ENCODE measurements around the gene TDRD12.

DNA sequence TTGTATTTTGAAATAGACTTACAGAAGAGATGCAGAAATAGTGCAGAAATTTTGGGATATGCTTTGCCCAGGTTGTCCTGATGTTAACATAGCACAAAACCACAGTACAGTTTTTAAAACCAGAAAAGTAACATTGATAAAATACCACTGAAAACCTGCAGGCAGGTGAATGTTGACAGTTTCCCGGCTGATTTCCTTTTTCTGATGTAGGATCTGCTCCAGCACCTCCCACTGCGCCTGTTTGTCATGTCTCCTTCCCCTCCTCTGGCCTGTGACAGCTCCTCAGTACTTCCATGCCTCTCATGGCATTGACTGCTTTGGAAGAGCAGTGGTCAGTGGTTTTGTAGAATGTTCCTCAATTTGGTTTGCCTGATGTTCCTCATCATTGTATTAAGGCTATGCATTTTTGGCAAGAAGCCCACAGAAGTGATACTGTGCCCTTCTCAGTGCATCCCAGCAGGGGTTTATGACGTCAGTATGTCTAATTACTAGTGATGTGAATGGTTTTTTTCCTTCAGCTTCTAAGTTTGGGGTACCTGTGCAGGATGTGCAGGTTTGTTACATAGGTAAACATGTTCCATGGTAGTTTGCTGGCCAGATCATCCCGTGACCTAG is 31.0 kb downstream of the TDRD12 start:
- TF ChIP-seq, protein P1, sequence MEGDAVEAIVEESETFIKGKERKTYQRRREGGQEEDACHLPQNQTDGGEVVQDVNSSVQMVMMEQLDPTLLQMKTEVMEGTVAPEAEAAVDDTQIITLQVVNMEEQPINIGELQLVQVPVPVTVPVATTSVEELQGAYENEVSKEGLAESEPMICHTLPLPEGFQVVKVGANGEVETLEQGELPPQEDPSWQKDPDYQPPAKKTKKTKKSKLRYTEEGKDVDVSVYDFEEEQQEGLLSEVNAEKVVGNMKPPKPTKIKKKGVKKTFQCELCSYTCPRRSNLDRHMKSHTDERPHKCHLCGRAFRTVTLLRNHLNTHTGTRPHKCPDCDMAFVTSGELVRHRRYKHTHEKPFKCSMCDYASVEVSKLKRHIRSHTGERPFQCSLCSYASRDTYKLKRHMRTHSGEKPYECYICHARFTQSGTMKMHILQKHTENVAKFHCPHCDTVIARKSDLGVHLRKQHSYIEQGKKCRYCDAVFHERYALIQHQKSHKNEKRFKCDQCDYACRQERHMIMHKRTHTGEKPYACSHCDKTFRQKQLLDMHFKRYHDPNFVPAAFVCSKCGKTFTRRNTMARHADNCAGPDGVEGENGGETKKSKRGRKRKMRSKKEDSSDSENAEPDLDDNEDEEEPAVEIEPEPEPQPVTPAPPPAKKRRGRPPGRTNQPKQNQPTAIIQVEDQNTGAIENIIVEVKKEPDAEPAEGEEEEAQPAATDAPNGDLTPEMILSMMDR (conservative IDR thresholded peaks at IDR 0.05; ENCODE audit: low read depth in 2 of 2), result no peak
- TF ChIP-seq JUNB (IDR thresholded peaks at IDR 0.05; ENCODE audit: unreplicated experiment) (no peak), EZH2 (IDR thresholded peaks at IDR 0.05; ENCODE audit: low read depth, unreplicated experiment) (no peak), STAT1 (IDR thresholded peaks at IDR 0.05; ENCODE audit: unreplicated experiment) (no peak), POLR2AphosphoS5 (IDR thresholded peaks at IDR 0.05; ENCODE audit: low read depth) (no peak), CREB1 (CRISPR knock-in tag; IDR thresholded peaks at IDR 0.05; ENCODE audit: low read depth) (no peak), EZH2phosphoT487 (IDR thresholded peaks at IDR 0.05; ENCODE audit: unreplicated experiment) (no peak), NANOG (IDR thresholded peaks at IDR 0.05; ENCODE audit: borderline replicate concordance) (no peak), ZNF331 (CRISPR knock-in tag; IDR thresholded peaks at IDR 0.05; ENCODE audit: low read depth) (no peak)
- TF ChIP-seq, protein P2, sequence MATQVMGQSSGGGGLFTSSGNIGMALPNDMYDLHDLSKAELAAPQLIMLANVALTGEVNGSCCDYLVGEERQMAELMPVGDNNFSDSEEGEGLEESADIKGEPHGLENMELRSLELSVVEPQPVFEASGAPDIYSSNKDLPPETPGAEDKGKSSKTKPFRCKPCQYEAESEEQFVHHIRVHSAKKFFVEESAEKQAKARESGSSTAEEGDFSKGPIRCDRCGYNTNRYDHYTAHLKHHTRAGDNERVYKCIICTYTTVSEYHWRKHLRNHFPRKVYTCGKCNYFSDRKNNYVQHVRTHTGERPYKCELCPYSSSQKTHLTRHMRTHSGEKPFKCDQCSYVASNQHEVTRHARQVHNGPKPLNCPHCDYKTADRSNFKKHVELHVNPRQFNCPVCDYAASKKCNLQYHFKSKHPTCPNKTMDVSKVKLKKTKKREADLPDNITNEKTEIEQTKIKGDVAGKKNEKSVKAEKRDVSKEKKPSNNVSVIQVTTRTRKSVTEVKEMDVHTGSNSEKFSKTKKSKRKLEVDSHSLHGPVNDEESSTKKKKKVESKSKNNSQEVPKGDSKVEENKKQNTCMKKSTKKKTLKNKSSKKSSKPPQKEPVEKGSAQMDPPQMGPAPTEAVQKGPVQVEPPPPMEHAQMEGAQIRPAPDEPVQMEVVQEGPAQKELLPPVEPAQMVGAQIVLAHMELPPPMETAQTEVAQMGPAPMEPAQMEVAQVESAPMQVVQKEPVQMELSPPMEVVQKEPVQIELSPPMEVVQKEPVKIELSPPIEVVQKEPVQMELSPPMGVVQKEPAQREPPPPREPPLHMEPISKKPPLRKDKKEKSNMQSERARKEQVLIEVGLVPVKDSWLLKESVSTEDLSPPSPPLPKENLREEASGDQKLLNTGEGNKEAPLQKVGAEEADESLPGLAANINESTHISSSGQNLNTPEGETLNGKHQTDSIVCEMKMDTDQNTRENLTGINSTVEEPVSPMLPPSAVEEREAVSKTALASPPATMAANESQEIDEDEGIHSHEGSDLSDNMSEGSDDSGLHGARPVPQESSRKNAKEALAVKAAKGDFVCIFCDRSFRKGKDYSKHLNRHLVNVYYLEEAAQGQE (IDR thresholded peaks at IDR 0.05; ENCODE audit: unreplicated experiment), result no peak
- TF ChIP-seq, protein P3, sequence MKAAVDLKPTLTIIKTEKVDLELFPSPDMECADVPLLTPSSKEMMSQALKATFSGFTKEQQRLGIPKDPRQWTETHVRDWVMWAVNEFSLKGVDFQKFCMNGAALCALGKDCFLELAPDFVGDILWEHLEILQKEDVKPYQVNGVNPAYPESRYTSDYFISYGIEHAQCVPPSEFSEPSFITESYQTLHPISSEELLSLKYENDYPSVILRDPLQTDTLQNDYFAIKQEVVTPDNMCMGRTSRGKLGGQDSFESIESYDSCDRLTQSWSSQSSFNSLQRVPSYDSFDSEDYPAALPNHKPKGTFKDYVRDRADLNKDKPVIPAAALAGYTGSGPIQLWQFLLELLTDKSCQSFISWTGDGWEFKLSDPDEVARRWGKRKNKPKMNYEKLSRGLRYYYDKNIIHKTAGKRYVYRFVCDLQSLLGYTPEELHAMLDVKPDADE (IDR thresholded peaks at IDR 0.05), result no peak
